ENCODE results near the gene NUDT5.

GRCh38 chr10:12121673-12122072, 74.0 kb downstream of the NUDT5 start:
- TF ChIP-seq, protein P1, sequence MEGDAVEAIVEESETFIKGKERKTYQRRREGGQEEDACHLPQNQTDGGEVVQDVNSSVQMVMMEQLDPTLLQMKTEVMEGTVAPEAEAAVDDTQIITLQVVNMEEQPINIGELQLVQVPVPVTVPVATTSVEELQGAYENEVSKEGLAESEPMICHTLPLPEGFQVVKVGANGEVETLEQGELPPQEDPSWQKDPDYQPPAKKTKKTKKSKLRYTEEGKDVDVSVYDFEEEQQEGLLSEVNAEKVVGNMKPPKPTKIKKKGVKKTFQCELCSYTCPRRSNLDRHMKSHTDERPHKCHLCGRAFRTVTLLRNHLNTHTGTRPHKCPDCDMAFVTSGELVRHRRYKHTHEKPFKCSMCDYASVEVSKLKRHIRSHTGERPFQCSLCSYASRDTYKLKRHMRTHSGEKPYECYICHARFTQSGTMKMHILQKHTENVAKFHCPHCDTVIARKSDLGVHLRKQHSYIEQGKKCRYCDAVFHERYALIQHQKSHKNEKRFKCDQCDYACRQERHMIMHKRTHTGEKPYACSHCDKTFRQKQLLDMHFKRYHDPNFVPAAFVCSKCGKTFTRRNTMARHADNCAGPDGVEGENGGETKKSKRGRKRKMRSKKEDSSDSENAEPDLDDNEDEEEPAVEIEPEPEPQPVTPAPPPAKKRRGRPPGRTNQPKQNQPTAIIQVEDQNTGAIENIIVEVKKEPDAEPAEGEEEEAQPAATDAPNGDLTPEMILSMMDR (IDR thresholded peaks at IDR 0.05): no peak
- TF ChIP-seq POLR2A (IDR thresholded peaks at IDR 0.05): no peak

Measured in Peyer's patch (tissue), 4 donors.